Measurements from ENCODE around the gene RABEPK.

- TF ChIP-seq EZH2 (IDR thresholded peaks at IDR 0.05) (no peak), POLR2AphosphoS5 (IDR thresholded peaks at IDR 0.05; ENCODE audit: borderline replicate concordance, low read depth, low read length) (no peak), FOXP2 (optimal IDR thresholded peaks at IDR 0.05; ENCODE audit: control extremely low read depth, extremely low read length, insufficient read depth) (no peak)
Measured at GRCh38 chr9:125218621-125219020, 18.3 kb downstream of the RABEPK start.

Measured in SK-N-MC (cell line).